Adrenal gland (tissue), 12 donors: ENCODE measurements around the gene EXOC6. TPM values are rescaled to one million over a fixed set of nuclear protein-coding genes. Genes with fewer than 3 reads are reported as not detected.

ENCODE experiments used
- DNase-seq, 7 donors: peaks; one replicate each; pipeline ENCODE4 v3.0.0-alpha.2; 2019 to 2020
- H3K27ac ChIP-seq, 5 donors: fragments of 200-600 bp; sonication (generic) in 4 of 5; 1 replicate in 3 of 5; 2 replicates in 2 of 5; pipeline versions ENCODE4 v1.5.1 to v1.8.0; 2016 to 2020; ENCODE audit warnings: mild to moderate bottlenecking in 1 of 5
- H3K27me3 ChIP-seq: fragments of 200-600 bp; 2 replicates; pipeline ENCODE4 v1.8.0; 2021
- H3K36me3 ChIP-seq, 2 donors: fragments of 200-600 bp; replicated peaks in 1 of 2; 1 replicate in 1 of 2; 2 replicates in 1 of 2; pipeline versions ENCODE4 v1.5.1 to v1.8.0; 2018 to 2022
- H3K4me1 ChIP-seq, 2 donors: fragments of 200-600 bp; replicated peaks in 1 of 2; 1 replicate in 1 of 2; 2 replicates in 1 of 2; pipeline versions ENCODE4 v1.5.1 to v1.8.0; 2018 to 2021
- H3K4me3 ChIP-seq, 4 donors: fragments of 200-600 bp; sonication (generic) in 3 of 4; one replicate each; pipeline ENCODE4 v1.5.1; 2016 to 2018
- H3K9me3 ChIP-seq, 3 donors: fragments of 200-600 bp; sonication (generic) in 1 of 3; replicated peaks in 1 of 3; 1 replicate in 2 of 3; 2 replicates in 1 of 3; pipeline versions ENCODE4 v1.5.1 to v1.8.0; 2016 to 2021
- POLR2A ChIP-seq, 2 donors: fragments of 450-650 bp; IDR thresholded peaks; one replicate each; pipeline ENCODE4 v1.6.1; 2017; ENCODE audit warnings: antibody characterized with exemption in 2 of 2, mild to moderate bottlenecking in 2 of 2, moderate library complexity in 1 of 2
- WGBS, 4 donors: extraction: QIAGEN DNeasy Blood & Tissue Kit in 2 of 4; methylation state at CpG; one replicate each; pipeline versions ENCODE4 v1.1.5 to v1.1.7; 2013 to 2017; 5-methylcytosine and 5-hydroxymethylcytosine counted together
- intact Hi-C, 2 donors: fragments of 100-400 bp; cut with DNase I; formaldehyde crosslinking; loops; one replicate each; pipeline versions ENCODE4 v1.14.1 to v1.15.0; 2022 to 2023
- polyA plus RNA-seq, 3 donors: library from polyadenylated mRNA; stranded (reverse); fragments of 200-250 nt in 2 of 3; fragments of 350-450 nt in 1 of 3; fragmentation: Illumina TruSeq in 1 of 3; extraction: RNeasy Lipid Tissue Mini Kit (QIAGEN cat#74804) in 1 of 3; gene quantifications; one replicate each; pipeline ENCODE4 v1.2.3, GENCODE V29; 2013 to 2014
- total RNA-seq, 9 donors: library from RNA; depleted of rRNA in 4 of 9; stranded (reverse); fragments of >200 nt in 4 of 9; fragments of 120-200 nt in 1 of 9; fragmentation: NEBNext Ultra II Directional in 1 of 9; extraction: Animal tissue kit (Norgen Biotek cat#: 25700) in 1 of 9; gene quantifications; one replicate each; pipeline versions ENCODE4 v1.1.0 to v1.2.4, GENCODE V29; 2013 to 2023
- TF ChIP-seq, protein P1 (sequence below), 6 experiments: fragments of 450-650 bp in 4 of 6; fragments of 200-600 bp in 2 of 6; sonication (generic) in 1 of 6; IDR thresholded peaks; 1 replicate in 5 of 6; 2 replicates in 1 of 6; pipeline versions ENCODE4 v1.5.1 to v1.8.0; 2016 to 2021; ENCODE audit warnings: antibody characterized with exemption in 6 of 6, mild to moderate bottlenecking in 2 of 6, moderate library complexity in 1 of 6
- donor health status: healthy with polysubstance abuse.
- donor health status: Bipolar disorder and iron deficiency.
- donor health status: DM: yes; HTN: yes; CAD: no.
- donor health status: DM: no; HTN: no; CAD: no.
- donor health status: DM: no; HTN: no; CAD: no.
- donor health status: DM: yes; HTN: yes; CAD: no.

The EXOC6 gene
- total and polyA plus RNA-seq, 12 donors, result 7.1 to 60.1 (median 25.7) TPM

DNA sequence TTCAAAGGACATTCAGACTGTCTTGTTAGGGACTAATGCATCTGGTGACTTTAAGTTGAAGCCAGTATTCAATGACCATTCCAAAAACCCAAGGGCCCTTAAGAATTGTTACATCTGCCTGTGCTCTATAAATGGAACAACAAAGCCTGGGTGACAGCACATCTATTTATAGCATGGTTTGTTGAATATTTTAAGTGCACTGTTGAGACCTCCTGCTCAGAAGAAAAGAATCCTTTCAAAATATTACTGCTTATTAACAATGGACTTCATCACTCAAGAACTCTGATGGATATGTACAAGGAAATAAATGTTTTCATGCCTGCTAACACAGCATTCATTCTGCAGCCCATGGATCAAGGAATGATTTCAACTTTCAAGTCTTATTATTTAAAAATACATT is 179.2 kb downstream of the EXOC6 start:
- no peaks in the 10 kb centered on the region for H3K27me3 ChIP-seq

DNA sequence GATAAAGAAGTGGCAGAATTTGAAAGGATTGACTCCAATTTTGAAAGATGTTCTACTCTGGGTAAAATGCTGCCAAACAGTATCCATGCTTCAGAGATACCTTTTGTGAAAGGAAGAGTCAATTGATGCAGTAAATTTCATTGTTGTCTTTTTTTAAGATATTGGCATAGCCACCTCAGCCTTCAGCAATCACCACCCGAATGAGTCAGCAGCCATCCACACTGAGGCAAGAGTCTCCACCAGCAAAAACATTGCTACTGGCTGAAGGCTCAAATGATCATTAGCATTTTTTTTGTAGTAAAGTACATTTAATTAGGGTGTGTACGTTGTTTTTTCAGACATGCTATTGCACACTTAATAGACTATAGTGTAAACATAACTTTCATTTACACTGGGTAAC is 180.6 kb downstream of the EXOC6 start:
- intact Hi-C loops, result no loop called here
- H3K36me3 ChIP-seq, result no peaks in the 10 kb centered on the region
- H3K27ac ChIP-seq, result no peak overlapping the region
- peaks cover 0 to 9% of the 10 kb centered on the region in 2 donors for H3K4me1 ChIP-seq
- no peak overlapping the region for H3K4me3 ChIP-seq
- TF ChIP-seq, protein P1, sequence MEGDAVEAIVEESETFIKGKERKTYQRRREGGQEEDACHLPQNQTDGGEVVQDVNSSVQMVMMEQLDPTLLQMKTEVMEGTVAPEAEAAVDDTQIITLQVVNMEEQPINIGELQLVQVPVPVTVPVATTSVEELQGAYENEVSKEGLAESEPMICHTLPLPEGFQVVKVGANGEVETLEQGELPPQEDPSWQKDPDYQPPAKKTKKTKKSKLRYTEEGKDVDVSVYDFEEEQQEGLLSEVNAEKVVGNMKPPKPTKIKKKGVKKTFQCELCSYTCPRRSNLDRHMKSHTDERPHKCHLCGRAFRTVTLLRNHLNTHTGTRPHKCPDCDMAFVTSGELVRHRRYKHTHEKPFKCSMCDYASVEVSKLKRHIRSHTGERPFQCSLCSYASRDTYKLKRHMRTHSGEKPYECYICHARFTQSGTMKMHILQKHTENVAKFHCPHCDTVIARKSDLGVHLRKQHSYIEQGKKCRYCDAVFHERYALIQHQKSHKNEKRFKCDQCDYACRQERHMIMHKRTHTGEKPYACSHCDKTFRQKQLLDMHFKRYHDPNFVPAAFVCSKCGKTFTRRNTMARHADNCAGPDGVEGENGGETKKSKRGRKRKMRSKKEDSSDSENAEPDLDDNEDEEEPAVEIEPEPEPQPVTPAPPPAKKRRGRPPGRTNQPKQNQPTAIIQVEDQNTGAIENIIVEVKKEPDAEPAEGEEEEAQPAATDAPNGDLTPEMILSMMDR (IDR thresholded peaks at IDR 0.05), result no peak
- WGBS, 4 donors, result 52 to 77% (median 65%) methylated on average over 2 of the region's 2 CpGs
- H3K27me3 ChIP-seq, result no peaks in the 10 kb centered on the region
- DNase-seq, result peak in 4 of 7 donors; percentile 19 to 44 (median 36)
- no peaks in the 10 kb centered on the region for H3K9me3 ChIP-seq

More for the DNA sequence above, 179.2 kb downstream of the EXOC6 start:
- Histone ChIP-seq H3K36me3 (no peaks in the 10 kb centered on the region), H3K9me3 (no peaks in the 10 kb centered on the region), H3K4me3 (no peak overlapping the region), H3K27ac (no peak overlapping the region), H3K4me1 (peaks cover 0 to 9% of the 10 kb centered on the region in 2 donors)
- TF ChIP-seq, protein P1 (IDR thresholded peaks at IDR 0.05), result no peak
- no peak for TF ChIP-seq POLR2A (IDR thresholded peaks at IDR 0.05)
- no peak for DNase-seq
- intact Hi-C loops, result no loop called here

DNA sequence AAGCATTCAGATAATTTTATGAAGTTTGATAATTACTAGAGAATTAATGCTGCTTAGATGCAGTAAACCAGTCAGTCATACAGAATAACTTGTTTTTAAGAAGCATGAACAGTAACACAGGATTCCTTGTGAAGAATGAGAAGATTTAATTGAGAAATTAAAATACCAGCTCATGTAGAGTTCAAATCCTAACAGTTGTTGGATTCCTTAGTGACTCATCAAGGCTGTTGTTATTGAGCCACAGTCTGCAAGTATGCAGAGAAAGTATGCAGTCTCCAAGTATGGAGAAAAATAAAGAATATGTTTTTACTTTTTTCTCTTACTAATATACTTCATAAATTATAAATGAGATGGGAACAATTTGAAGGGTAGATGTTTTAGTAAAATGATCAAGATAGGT is 182.1 kb downstream of the EXOC6 start:
- DNase-seq, result peak in 1 of 7 donors; percentile 16
- no peak overlapping the region for H3K4me3 ChIP-seq
- H3K4me1 ChIP-seq, result peaks cover 0 to 9% of the 10 kb centered on the region in 2 donors
- no peaks in the 10 kb centered on the region for H3K9me3 ChIP-seq
- TF ChIP-seq, protein P1 (IDR thresholded peaks at IDR 0.05), result no peak
- TF ChIP-seq POLR2A (IDR thresholded peaks at IDR 0.05), result no peak
- H3K27ac ChIP-seq, result no peak overlapping the region
- H3K36me3 ChIP-seq, result no peaks in the 10 kb centered on the region
- H3K27me3 ChIP-seq, result no peaks in the 10 kb centered on the region
- intact Hi-C loops, result no loop called here

DNA sequence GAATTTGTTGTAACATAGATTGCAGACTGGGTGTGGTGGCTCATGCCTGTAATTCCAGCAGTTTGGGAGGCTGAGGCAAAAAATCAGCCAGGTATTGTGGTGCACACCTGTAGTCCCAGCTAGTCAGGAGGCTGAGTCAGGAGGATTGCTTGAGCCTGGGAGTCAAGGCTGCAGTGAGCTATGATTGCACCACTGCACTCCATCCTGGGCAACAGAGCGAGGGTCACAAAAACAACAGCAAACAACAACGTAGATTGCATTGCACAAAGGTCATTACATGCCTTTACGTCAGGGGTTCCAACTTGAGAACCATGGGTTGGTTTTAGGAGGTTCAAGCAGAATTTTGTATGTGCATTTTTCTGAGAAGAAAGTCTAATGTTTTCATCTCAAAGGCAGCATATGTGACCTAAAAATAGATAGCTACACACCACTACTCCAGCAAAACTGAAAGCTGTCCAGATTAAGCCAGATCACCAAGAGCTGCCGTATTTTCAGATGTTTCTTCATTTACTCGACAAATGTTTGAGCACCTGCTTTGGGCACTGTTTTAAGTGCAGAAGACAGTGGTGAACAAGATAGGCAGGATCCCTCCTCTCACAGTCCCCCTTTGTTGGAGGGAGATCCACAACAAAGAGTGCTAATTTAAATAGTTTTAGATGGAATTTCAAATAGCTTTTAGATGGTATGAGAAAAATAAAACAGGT is 183.9 kb downstream of the EXOC6 start:
- intact Hi-C loops, result no loop called here
- TF ChIP-seq POLR2A (IDR thresholded peaks at IDR 0.05), result no peak
- TF ChIP-seq, protein P1 (IDR thresholded peaks at IDR 0.05), result no peak
- no peaks in the 10 kb centered on the region for H3K36me3 ChIP-seq
- no peak overlapping the region for H3K4me3 ChIP-seq
- peaks cover 0 to 9% of the 10 kb centered on the region in 2 donors for H3K4me1 ChIP-seq
- no peak for DNase-seq
- no peak overlapping the region for H3K27ac ChIP-seq
- H3K27me3 ChIP-seq, result no peaks in the 10 kb centered on the region
- no peaks in the 10 kb centered on the region for H3K9me3 ChIP-seq
- 90 to 99% (median 93%) methylated on average over 5 of the region's 5 CpGs for WGBS, 4 donors
